Embryonic facial prominence (tissue), 1 donor: ENCODE data around the gene ZNF74.

ENCODE experiments used
- DNase-seq: peaks from one replicate; pipeline ENCODE4 v3.0.0-alpha.2; 2016; ENCODE audit errors: extremely low spot score

Gene ZNF74

GRCh38 chr22:20420157-20420842 lies 26.3 kb downstream of the ZNF74 start:
- no peak for DNase-seq

GRCh38 chr22:20421507-20421874 lies 27.5 kb downstream of the ZNF74 start:
- DNase-seq, result no peak

- peak; percentile 88 for DNase-seq
These were observed 28.5 kb downstream of the ZNF74 start for GRCh38 chr22:20422271-20423007.

GRCh38 chr22:20423008-20423905 lies 29.3 kb downstream of the ZNF74 start:
- DNase-seq, result no peak

- DNase-seq, result no peak
These were observed 30.1 kb downstream of the ZNF74 start for GRCh38 chr22:20423906-20424551.

- DNase-seq, result no peak
These were observed 30.6 kb downstream of the ZNF74 start for GRCh38 chr22:20424568-20424931.

GRCh38 chr22:20424932-20425565 lies 31.1 kb downstream of the ZNF74 start:
- peak; percentile 56 for DNase-seq

GRCh38 chr22:20425566-20426258 lies 31.8 kb downstream of the ZNF74 start:
- DNase-seq, result no peak

GRCh38 chr22:20426259-20426615 lies 32.3 kb downstream of the ZNF74 start:
- DNase-seq, result no peak

- no peak for DNase-seq
These were observed 33.4 kb downstream of the ZNF74 start for GRCh38 chr22:20427104-20427944.

GRCh38 chr22:20427945-20428417 lies 34.0 kb downstream of the ZNF74 start:
- DNase-seq, result no peak

GRCh38 chr22:20428496-20429253 lies 34.7 kb downstream of the ZNF74 start:
- no peak for DNase-seq

GRCh38 chr22:20429254-20430100 lies 35.5 kb downstream of the ZNF74 start:
- no peak for DNase-seq

GRCh38 chr22:20430101-20430719 lies 36.3 kb downstream of the ZNF74 start:
- no peak for DNase-seq

GRCh38 chr22:20430720-20431510 lies 37.0 kb downstream of the ZNF74 start:
- no peak for DNase-seq

GRCh38 chr22:20431511-20432192 lies 37.7 kb downstream of the ZNF74 start:
- no peak for DNase-seq
